CD4-positive, alpha-beta T cell treated with Interleukin-15 for 4 hours (primary cell): Measurements from ENCODE around the gene ASB16.

Experiments
- DNase-seq: peaks from one replicate; pipeline ENCODE4 v3.0.0-alpha.2; 2020; ENCODE audit warnings: low spot score

ASB16 gene

GRCh38 chr17:44209786-44210341 lies 39.4 kb downstream of the ASB16 start:
- DNase-seq, result peak; percentile 36

- DNase-seq, result peak; percentile 92
These were observed 40.1 kb downstream of the ASB16 start for GRCh38 chr17:44210342-44211192.

- no peak for DNase-seq
These were observed 41.1 kb downstream of the ASB16 start for GRCh38 chr17:44211281-44212265.

- no peak for DNase-seq
These were observed 42.3 kb downstream of the ASB16 start for GRCh38 chr17:44212507-44213402.

- DNase-seq, result no peak
These were observed 43.1 kb downstream of the ASB16 start for GRCh38 chr17:44213403-44214229.

- DNase-seq, result no peak
These were observed 43.7 kb downstream of the ASB16 start for GRCh38 chr17:44214230-44214494.

- no peak for DNase-seq
These were observed 44.4 kb downstream of the ASB16 start for GRCh38 chr17:44214896-44215295.

GRCh38 chr17:44216173-44216572 lies 45.7 kb downstream of the ASB16 start:
- DNase-seq, result peak; percentile 37

- DNase-seq, result no peak
These were observed 46.2 kb downstream of the ASB16 start for GRCh38 chr17:44216694-44217093.

GRCh38 chr17:44217738-44218343 lies 47.3 kb downstream of the ASB16 start:
- no peak for DNase-seq

- peak; percentile 90 for DNase-seq
These were observed 48.0 kb downstream of the ASB16 start for GRCh38 chr17:44218344-44219107.

GRCh38 chr17:44219108-44219615 lies 48.7 kb downstream of the ASB16 start:
- DNase-seq, result peak; percentile 61

- peak; percentile 76 for DNase-seq
These were observed 49.2 kb downstream of the ASB16 start, which contains the start of gene UBTF for GRCh38 chr17:44219616-44220212. Gene UBTF, minus strand, starts transcription at chr17:44219675. Its CDS starts 1,446 bp downstream, at chr17:44218229.

GRCh38 chr17:44220213-44221083 lies 49.9 kb downstream of the ASB16 start:
- DNase-seq, result peak; percentile 50

GRCh38 chr17:44221084-44221861 lies 50.8 kb downstream of the ASB16 start:
- peak; percentile 51 for DNase-seq

GRCh38 chr17:44221862-44222111 lies 51.3 kb downstream of the ASB16 start:
- DNase-seq, result no peak
